HCT116 (cell line): ENCODE data around the gene ZNF775. TPM values are rescaled to one million over a fixed set of nuclear protein-coding genes. Genes with fewer than 3 reads are reported as not detected.

Source experiments
- ATAC-seq: fragments of 200-7000 bp; cut with Tn5 transposase; 2 replicates; pipeline ENCODE4 v1.9.1; 2020; ENCODE audit warnings: mild to moderate bottlenecking, moderate library complexity
- BruUV-seq: library from RNA; stranded (reverse); fragments of 400-500 nt; replicated peaks from 2 replicates; lab custom pipeline; 2021; lab: Mats Ljungman, UMichigan
- CTCF ChIA-PET: fragments of 300-600 bp; sonication (Branson Sonifier 250); formaldehyde crosslinking; loops from one replicate; lab custom pipeline; 2021; ENCODE audit warnings: antibody characterized with exemption; lab: Charles Lee
- POLR2A ChIA-PET: fragments of 300-600, 350-600 bp; sonication (Branson Sonifier 250); formaldehyde crosslinking; loops from one replicate; lab custom pipeline; 2021; ENCODE audit warnings: antibody characterized with exemption; lab: Charles Lee
- RAD21 ChIA-PET, 2 experiments: fragments of 300-600 bp; sonication (Branson Sonifier 250); formaldehyde crosslinking; loops; one replicate each; lab custom pipeline; 2023; ENCODE audit warnings: low total read pairs in 2 of 2; ENCODE audit not compliant: uncharacterized antibody in 2 of 2, unreplicated experiment in 2 of 2, low non-redundant PET in 1 of 2; lab: Charles Lee
- DNase-seq: peaks from one replicate; pipeline ENCODE4 v3.0.0-alpha.2; 2010; ENCODE audit warnings: low read depth, low spot score
- H2AFZ ChIP-seq: fragments of 200-600 bp; shearing (Covaris generic), sonication (generic); 2 replicates; pipeline ENCODE4 v1.6.1; 2017; ENCODE audit warnings: low read depth, mixed run types, mixed read lengths, antibody characterized with exemption, low read length; ENCODE audit not compliant: poor library complexity, severe bottlenecking
- H3K27ac ChIP-seq: 2 replicates; pipeline ENCODE4 v1.5.1; 2012; ENCODE audit warnings: low read depth, low read length
- H3K27me3 ChIP-seq: fragments of 200-600 bp; sonication (generic); 2 replicates; pipeline ENCODE4 v1.6.1; 2016; ENCODE audit warnings: mixed run types, low read length, mixed read lengths; ENCODE audit not compliant: insufficient read depth
- H3K36me3 ChIP-seq, 2 experiments: fragments of 200-500 bp in 1 of 2; fragments of 200-600 bp in 1 of 2; sonication (Bioruptor generic) in 1 of 2; sonication (generic) in 1 of 2; 2 replicates each; pipeline versions ENCODE4 v1.5.1 to v1.6.1; 2014 to 2016; ENCODE audit warnings: low read length in 2 of 2, inconsistent platforms in 1 of 2, mixed read lengths in 1 of 2, mixed run types in 1 of 2; ENCODE audit not compliant: insufficient read depth in 2 of 2, control insufficient read depth in 1 of 2
- H3K4me1 ChIP-seq, 2 experiments: fragments of 200-600 bp in 1 of 2; sonication (generic) in 1 of 2; 2 replicates each; pipeline versions ENCODE4 v1.5.1 to v1.6.1; 2012 to 2017; ENCODE audit warnings: low read length in 2 of 2, inconsistent platforms in 1 of 2, mild to moderate bottlenecking in 1 of 2, mixed read lengths in 1 of 2, mixed run types in 1 of 2, moderate library complexity in 1 of 2; ENCODE audit not compliant: insufficient read depth in 2 of 2, control insufficient read depth in 1 of 2
- H3K4me2 ChIP-seq: fragments of 200-600 bp; sonication (generic); 2 replicates; pipeline ENCODE4 v1.6.1; 2017; ENCODE audit warnings: mixed run types, low read length, mixed read lengths
- H3K4me3 ChIP-seq, 2 experiments: fragments of 200-600 bp in 1 of 2; sonication (generic) in 1 of 2; replicated peaks in 1 of 2; 2 replicates each; pipeline ENCODE4 v1.5.1; 2011 to 2016; ENCODE audit warnings: low read length in 2 of 2, control low read depth in 1 of 2, low read depth in 1 of 2, mild to moderate bottlenecking in 1 of 2, mixed read lengths in 1 of 2, mixed run types in 1 of 2
- H3K79me2 ChIP-seq: fragments of 200-600 bp; sonication (generic); 2 replicates; pipeline ENCODE4 v1.6.1; 2017; ENCODE audit warnings: mild to moderate bottlenecking, mixed run types, low read length, moderate library complexity, mixed read lengths; ENCODE audit not compliant: insufficient read depth
- H3K9ac ChIP-seq: fragments of 200-600 bp; sonication (generic); 2 replicates; pipeline ENCODE4 v1.6.1; 2016; ENCODE audit warnings: low read length, mixed read lengths
- H3K9me2 ChIP-seq: fragments of 200-600 bp; sonication (generic), shearing (Covaris generic); 2 replicates; pipeline ENCODE4 v1.6.1; 2017; ENCODE audit warnings: mixed run types, mild to moderate bottlenecking, moderate library complexity; ENCODE audit not compliant: insufficient read depth
- H3K9me3 ChIP-seq, 2 experiments: fragments of 200-500 bp in 1 of 2; fragments of 200-600 bp in 1 of 2; sonication (Bioruptor generic) in 1 of 2; sonication (generic) in 1 of 2; 2 replicates each; pipeline ENCODE4 v1.6.1; 2014 to 2017; ENCODE audit warnings: low read length in 2 of 2, mixed read lengths in 2 of 2, inconsistent platforms in 1 of 2, low read depth in 1 of 2, mild to moderate bottlenecking in 1 of 2, mixed run types in 1 of 2, moderate library complexity in 1 of 2; ENCODE audit not compliant: control insufficient read depth in 1 of 2, insufficient read depth in 1 of 2
- H4K20me1 ChIP-seq: fragments of 200-600 bp; sonication (generic), shearing (Covaris generic); 2 replicates; pipeline ENCODE4 v1.6.1; 2017; ENCODE audit warnings: mixed run types, mild to moderate bottlenecking, moderate library complexity; ENCODE audit not compliant: insufficient read depth
- CBX3 ChIP-seq: IDR thresholded peaks from 2 replicates; pipeline ENCODE4 v1.6.1; 2012; ENCODE audit warnings: low read depth
- ELF1 ChIP-seq: IDR thresholded peaks from 2 replicates; pipeline ENCODE4 v1.6.1; 2012; ENCODE audit warnings: low read depth, borderline replicate concordance
- EZH2 ChIP-seq: fragments of 200-600 bp; sonication (generic); IDR thresholded peaks from 2 replicates; pipeline ENCODE4 v1.6.1; 2017; ENCODE audit warnings: antibody characterized with exemption, mixed run types
- FOSL1 ChIP-seq: IDR thresholded peaks from 2 replicates; pipeline ENCODE4 v1.6.1; 2012; ENCODE audit warnings: low read depth
- POLR2A ChIP-seq: IDR thresholded peaks from 2 replicates; pipeline ENCODE4 v1.7.0; 2011; ENCODE audit warnings: borderline replicate concordance; ENCODE audit not compliant: insufficient read depth, insufficient read length; ENCODE audit errors: extremely low read depth
- POLR2AphosphoS5 ChIP-seq: IDR thresholded peaks from 2 replicates; pipeline ENCODE4 v1.6.1; 2011; ENCODE audit warnings: mild to moderate bottlenecking, low read depth, low read length, moderate library complexity
- RAD21 ChIP-seq: IDR thresholded peaks from 2 replicates; pipeline ENCODE4 v1.6.1; 2012; ENCODE audit warnings: low read depth, mild to moderate bottlenecking
- SIN3A ChIP-seq: IDR thresholded peaks from 2 replicates; pipeline ENCODE4 v1.6.1; 2012; ENCODE audit warnings: low read depth
- SRF ChIP-seq: IDR thresholded peaks from 2 replicates; pipeline ENCODE4 v1.6.1; 2012; ENCODE audit warnings: low read depth
- YY1 ChIP-seq: IDR thresholded peaks from 2 replicates; pipeline ENCODE4 v1.6.1; 2011; ENCODE audit warnings: low read length, low read depth, moderate library complexity, mild to moderate bottlenecking; ENCODE audit not compliant: insufficient replicate concordance; ENCODE audit errors: extremely low read depth
- ZFX ChIP-seq: fragments of 450-650 bp; IDR thresholded peaks from 2 replicates; pipeline ENCODE4 v1.6.1; 2017
- ZNF274 ChIP-seq: fragments of 200-500 bp; sonication (Bioruptor generic); IDR thresholded peaks from 2 replicates; pipeline ENCODE4 v1.6.1; 2014; ENCODE audit warnings: mild to moderate bottlenecking, low read depth, low read length, inconsistent platforms
- intact Hi-C: fragments of 100-400 bp; cut with micrococcal nuclease; formaldehyde crosslinking; loops from 2 replicates; pipeline ENCODE4 v1.10.0; 2022
- total RNA-seq: library from RNA; stranded (reverse); gene quantifications from one replicate; pipeline ENCODE4 v1.2.1, GENCODE V29; 2021; ENCODE audit not compliant: unreplicated experiment
- TF ChIP-seq, protein P1 (sequence below): IDR thresholded peaks from 2 replicates; pipeline ENCODE4 v1.6.1; 2012
- TF ChIP-seq, protein P2 (sequence below): IDR thresholded peaks from 2 replicates; pipeline ENCODE4 v1.6.1; 2011; ENCODE audit warnings: mild to moderate bottlenecking, low read length, moderate library complexity; ENCODE audit not compliant: insufficient replicate concordance; ENCODE audit errors: extremely low read depth

The ZNF775 gene
- total RNA-seq, 1 experiment from 2014 or later: 4.5 TPM

DNA sequence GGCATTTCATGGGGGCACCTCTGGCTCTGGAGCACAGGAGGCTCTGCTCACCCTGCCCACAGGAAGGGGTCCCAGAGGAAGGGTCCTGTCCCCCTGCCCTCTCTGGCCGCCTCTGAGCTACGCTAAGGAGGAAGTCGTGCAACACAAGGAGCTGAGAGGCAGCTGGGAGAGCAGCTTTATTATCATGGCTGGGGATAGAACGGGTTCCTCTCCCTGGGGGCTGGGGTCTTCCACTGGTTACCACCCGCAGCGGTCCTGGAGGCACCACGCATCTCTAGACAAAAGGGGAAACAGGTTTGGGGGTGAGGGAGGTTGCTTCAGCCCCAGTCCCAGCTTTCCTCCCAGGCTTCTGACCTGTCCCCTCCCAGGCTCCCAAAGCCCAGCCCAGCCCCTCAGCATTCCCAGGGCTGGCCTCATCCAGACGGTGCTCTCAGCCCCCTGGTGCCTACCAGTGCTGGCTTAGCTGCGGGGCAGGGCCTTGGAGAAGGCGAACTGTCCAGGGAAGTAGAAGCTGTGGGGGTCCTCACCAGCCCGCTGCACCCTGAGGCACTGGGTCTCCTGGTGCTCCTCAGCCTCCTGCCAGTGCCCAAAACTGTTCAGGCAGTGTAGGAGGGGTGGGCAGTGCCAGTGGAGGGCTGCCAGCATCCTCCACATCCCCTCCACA lies 40.8 kb upstream of the ZNF775 start:
- Histone ChIP-seq H4K20me1 (no peaks in the 10 kb centered on the region), H3K4me1 (no peaks in the 10 kb centered on the region), H3K4me3 (no peak overlapping the region), H3K27ac (no peak overlapping the region), H3K27me3 (no peaks in the 10 kb centered on the region), H3K36me3 (no peaks in the 10 kb centered on the region), H2AFZ (no peak overlapping the region), H3K9me2 (no peaks in the 10 kb centered on the region), H3K9ac (no peak overlapping the region), H3K4me2 (no peak overlapping the region), H3K79me2 (no peaks in the 10 kb centered on the region), H3K9me3 (no peaks in the 10 kb centered on the region)
- BruUV-seq: no TSS peak
- no peak for TF ChIP-seq SIN3A
- TF ChIP-seq ZNF274: no peak
- TF ChIP-seq SRF: no peak
- TF ChIP-seq ELF1: no peak
- no peak for TF ChIP-seq RAD21
- TF ChIP-seq CBX3: no peak
- no peak for TF ChIP-seq ZFX
- TF ChIP-seq FOSL1: no peak
- TF ChIP-seq, protein P1, sequence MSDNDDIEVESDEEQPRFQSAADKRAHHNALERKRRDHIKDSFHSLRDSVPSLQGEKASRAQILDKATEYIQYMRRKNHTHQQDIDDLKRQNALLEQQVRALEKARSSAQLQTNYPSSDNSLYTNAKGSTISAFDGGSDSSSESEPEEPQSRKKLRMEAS: no peak
- TF ChIP-seq EZH2: no peak
- DNase-seq (no peak), ATAC-seq (no peak)
- ChIA-PET RAD21 (no interaction called here), POLR2A (no interaction called here), CTCF (no interaction called here)
- intact Hi-C loops: no loop called here

DNA sequence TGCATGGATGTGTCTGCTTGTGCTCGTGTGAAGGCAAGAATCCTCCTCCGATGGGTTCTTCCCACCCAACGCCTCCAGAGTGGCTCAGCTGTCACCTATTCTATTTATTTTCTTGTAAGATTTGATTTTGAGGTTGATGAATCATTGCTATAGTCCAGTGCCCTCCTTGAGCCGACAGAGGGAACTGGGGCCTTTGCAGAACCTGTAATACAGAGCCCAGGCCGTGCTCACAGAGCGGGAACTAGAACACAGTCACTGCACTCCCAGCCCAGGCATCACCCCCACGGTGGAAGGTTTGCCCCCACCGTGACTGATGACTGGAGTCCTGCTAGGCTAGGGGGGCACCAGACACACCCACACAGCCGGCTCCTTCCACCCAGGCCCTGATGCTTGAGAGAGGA lies 39.7 kb upstream of the ZNF775 start:
- no peak overlapping the region for H3K4me2 ChIP-seq
- DNase-seq: no peak

More for the DNA sequence above, 39.7 kb upstream of the ZNF775 start:
- TF ChIP-seq ELF1 (no peak), SIN3A (no peak), POLR2AphosphoS5 (no peak), YY1 (no peak), POLR2A (no peak)
- TF ChIP-seq, protein P2, sequence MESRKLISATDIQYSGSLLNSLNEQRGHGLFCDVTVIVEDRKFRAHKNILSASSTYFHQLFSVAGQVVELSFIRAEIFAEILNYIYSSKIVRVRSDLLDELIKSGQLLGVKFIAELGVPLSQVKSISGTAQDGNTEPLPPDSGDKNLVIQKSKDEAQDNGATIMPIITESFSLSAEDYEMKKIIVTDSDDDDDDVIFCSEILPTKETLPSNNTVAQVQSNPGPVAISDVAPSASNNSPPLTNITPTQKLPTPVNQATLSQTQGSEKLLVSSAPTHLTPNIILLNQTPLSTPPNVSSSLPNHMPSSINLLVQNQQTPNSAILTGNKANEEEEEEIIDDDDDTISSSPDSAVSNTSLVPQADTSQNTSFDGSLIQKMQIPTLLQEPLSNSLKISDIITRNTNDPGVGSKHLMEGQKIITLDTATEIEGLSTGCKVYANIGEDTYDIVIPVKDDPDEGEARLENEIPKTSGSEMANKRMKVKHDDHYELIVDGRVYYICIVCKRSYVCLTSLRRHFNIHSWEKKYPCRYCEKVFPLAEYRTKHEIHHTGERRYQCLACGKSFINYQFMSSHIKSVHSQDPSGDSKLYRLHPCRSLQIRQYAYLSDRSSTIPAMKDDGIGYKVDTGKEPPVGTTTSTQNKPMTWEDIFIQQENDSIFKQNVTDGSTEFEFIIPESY: no peak
- Histone ChIP-seq H3K9ac (no peak overlapping the region), H3K4me3 (no peak overlapping the region), H3K27me3 (no peaks in the 10 kb centered on the region), H2AFZ (no peak overlapping the region), H3K27ac (no peak overlapping the region), H3K9me2 (no peaks in the 10 kb centered on the region), H4K20me1 (no peaks in the 10 kb centered on the region), H3K36me3 (no peaks in the 10 kb centered on the region), H3K79me2 (no peaks in the 10 kb centered on the region), H3K4me1 (no peaks in the 10 kb centered on the region), H3K9me3 (no peaks in the 10 kb centered on the region)
- ChIA-PET CTCF (no interaction called here), RAD21 (no interaction called here), POLR2A (no interaction called here)
- no peak for ATAC-seq
- no TSS peak for BruUV-seq
- intact Hi-C loops: no loop called here
